ENCODE data around the gene WASF2.

Gene WASF2

DNA sequence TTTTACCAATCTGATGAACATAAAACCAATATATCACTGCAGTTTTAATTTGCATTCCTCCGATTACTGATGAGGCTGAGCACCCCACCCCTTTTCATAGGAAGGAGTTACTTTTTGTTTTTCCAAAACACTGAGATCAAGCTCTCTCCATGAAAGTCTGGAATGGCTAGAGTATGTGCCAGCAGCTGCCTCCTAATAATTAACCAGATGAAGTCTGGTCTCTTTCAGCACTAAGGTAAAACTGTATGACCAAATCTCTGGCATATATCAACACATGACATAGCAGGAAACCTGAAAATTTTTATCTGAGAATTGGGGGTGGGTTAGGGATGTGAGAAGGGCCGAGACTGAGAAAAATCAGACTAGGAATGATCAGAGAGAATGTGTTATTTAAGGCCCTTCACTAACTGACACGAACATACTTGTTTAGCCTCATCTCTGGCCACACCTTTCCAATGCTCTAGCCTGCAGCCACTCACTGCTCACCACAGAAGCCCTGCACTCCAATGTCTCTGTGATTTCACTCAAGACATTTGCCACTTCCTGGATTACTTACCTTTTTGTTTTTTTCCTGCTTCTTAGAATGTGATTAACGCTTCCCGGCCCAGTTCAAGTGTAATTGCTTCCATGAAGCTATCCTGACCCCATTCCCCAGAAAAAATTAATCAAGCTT lies 34.7 kb downstream of the WASF2 start:
- Histone ChIP-seq H3K4me2 (ENCODE audit: low read length) (no peak overlapping the region), H2AFZ (no peak overlapping the region), H3K4me3 (ENCODE audit: low read depth, low read length) (no peak overlapping the region), H3K79me2 (peaks cover 1% of the 10 kb centered on the region), H3K4me1 (no peaks in the 10 kb centered on the region), H3K27me3 (ENCODE audit: control insufficient read depth, insufficient read depth, low read length) (no peaks in the 10 kb centered on the region), H3K9me3 (ENCODE audit: control insufficient read depth, low read length) (no peaks in the 10 kb centered on the region), H3K27ac (no peak overlapping the region), H3K9ac (no peak overlapping the region), H3K36me3 (ENCODE audit: control insufficient read depth, insufficient read depth, low read length) (no peaks in the 10 kb centered on the region)
- TF ChIP-seq, protein P1, sequence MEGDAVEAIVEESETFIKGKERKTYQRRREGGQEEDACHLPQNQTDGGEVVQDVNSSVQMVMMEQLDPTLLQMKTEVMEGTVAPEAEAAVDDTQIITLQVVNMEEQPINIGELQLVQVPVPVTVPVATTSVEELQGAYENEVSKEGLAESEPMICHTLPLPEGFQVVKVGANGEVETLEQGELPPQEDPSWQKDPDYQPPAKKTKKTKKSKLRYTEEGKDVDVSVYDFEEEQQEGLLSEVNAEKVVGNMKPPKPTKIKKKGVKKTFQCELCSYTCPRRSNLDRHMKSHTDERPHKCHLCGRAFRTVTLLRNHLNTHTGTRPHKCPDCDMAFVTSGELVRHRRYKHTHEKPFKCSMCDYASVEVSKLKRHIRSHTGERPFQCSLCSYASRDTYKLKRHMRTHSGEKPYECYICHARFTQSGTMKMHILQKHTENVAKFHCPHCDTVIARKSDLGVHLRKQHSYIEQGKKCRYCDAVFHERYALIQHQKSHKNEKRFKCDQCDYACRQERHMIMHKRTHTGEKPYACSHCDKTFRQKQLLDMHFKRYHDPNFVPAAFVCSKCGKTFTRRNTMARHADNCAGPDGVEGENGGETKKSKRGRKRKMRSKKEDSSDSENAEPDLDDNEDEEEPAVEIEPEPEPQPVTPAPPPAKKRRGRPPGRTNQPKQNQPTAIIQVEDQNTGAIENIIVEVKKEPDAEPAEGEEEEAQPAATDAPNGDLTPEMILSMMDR (IDR thresholded peaks at IDR 0.05), result no peak

- no peak overlapping the region for H3K27ac ChIP-seq
Measured at GRCh38 chr1:27454610-27455009, 35.4 kb downstream of the WASF2 start.

GRCh38 chr1:27451343-27451742 lies 38.6 kb downstream of the WASF2 start:
- no peak overlapping the region for H3K4me2 ChIP-seq (ENCODE audit: low read length)
- no peak overlapping the region for H3K9ac ChIP-seq
- peaks cover 2% of the 10 kb centered on the region for H3K4me1 ChIP-seq
- no peaks in the 10 kb centered on the region for H3K27me3 ChIP-seq (ENCODE audit: control insufficient read depth, insufficient read depth, low read length)
- H3K4me3 ChIP-seq (ENCODE audit: low read depth, low read length), result no peak overlapping the region
- H3K36me3 ChIP-seq (ENCODE audit: control insufficient read depth, insufficient read depth, low read length), result no peaks in the 10 kb centered on the region
- H3K79me2 ChIP-seq, result peaks cover 2% of the 10 kb centered on the region
- TF ChIP-seq, protein P1 (IDR thresholded peaks at IDR 0.05), result no peak
- no peaks in the 10 kb centered on the region for H3K9me3 ChIP-seq (ENCODE audit: control insufficient read depth, low read length)
- no peak overlapping the region for H3K27ac ChIP-seq
- no peak overlapping the region for H2AFZ ChIP-seq

More at GRCh38 chr1:27454610-27455009, 35.4 kb downstream of the WASF2 start:
- TF ChIP-seq, protein P1 (IDR thresholded peaks at IDR 0.05), result no peak
- Histone ChIP-seq H3K4me1 (no peaks in the 10 kb centered on the region), H2AFZ (no peak overlapping the region), H3K36me3 (ENCODE audit: control insufficient read depth, insufficient read depth, low read length) (no peaks in the 10 kb centered on the region), H3K4me3 (ENCODE audit: low read depth, low read length) (no peak overlapping the region), H3K9me3 (ENCODE audit: control insufficient read depth, low read length) (no peaks in the 10 kb centered on the region), H3K4me2 (ENCODE audit: low read length) (no peak overlapping the region), H3K27me3 (ENCODE audit: control insufficient read depth, insufficient read depth, low read length) (no peaks in the 10 kb centered on the region), H3K79me2 (no peaks in the 10 kb centered on the region), H3K9ac (no peak overlapping the region)

DNA sequence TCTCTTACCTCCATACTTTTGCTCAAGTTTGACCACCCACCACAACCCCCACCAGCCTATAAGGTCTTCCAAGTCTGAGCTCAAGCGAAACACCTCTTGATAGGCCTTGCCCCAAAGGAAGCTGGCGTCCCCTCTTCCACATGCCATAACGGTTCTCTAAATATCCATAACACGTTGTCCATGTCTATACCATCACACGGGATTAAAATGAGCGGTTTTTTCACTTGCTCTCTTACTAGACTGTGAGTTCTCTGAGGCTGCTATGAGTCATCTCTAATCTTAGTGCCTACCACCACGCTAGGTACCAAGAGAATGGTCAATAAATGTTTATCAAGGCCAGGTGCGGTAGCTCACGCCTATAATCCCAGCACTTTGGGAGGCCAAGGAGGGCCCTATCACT lies 41.0 kb downstream of the WASF2 start:
- no peaks in the 10 kb centered on the region for H3K9me3 ChIP-seq (ENCODE audit: control insufficient read depth, low read length)
- H3K4me3 ChIP-seq (ENCODE audit: low read depth, low read length), result no peak overlapping the region
- H3K4me2 ChIP-seq (ENCODE audit: low read length), result no peak overlapping the region
- no peaks in the 10 kb centered on the region for H3K36me3 ChIP-seq (ENCODE audit: control insufficient read depth, insufficient read depth, low read length)
- H3K79me2 ChIP-seq, result peaks cover 3% of the 10 kb centered on the region
- TF ChIP-seq, protein P1 (IDR thresholded peaks at IDR 0.05), result no peak
- H3K4me1 ChIP-seq, result peaks cover 2% of the 10 kb centered on the region
- H3K27me3 ChIP-seq (ENCODE audit: control insufficient read depth, insufficient read depth, low read length), result no peaks in the 10 kb centered on the region
- H3K27ac ChIP-seq, result no peak overlapping the region
- H2AFZ ChIP-seq, result no peak overlapping the region
- H3K9ac ChIP-seq, result no peak overlapping the region

DNA sequence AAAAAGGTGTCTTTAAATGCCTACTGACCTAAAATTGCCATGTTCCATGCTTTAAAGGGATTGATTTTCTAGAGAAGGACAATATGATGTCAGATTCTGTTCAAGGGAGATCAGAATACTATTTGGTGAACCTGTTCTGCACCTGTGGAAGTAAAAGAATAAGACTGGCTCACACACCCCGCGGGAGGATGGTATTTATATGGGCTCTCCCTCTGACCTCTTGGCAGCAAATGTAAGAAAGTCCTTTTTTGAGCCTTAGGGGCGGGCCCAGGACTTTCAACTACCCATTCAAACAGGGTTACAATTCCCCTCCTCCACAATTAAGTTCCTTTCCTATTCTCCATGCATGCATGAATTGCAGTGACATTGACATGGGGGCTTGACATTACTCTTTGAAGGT lies 42.1 kb downstream of the WASF2 start:
- Histone ChIP-seq H3K27me3 (ENCODE audit: control insufficient read depth, insufficient read depth, low read length) (no peaks in the 10 kb centered on the region), H3K79me2 (peaks cover 3% of the 10 kb centered on the region), H3K9ac (no peak overlapping the region), H2AFZ (no peak overlapping the region), H3K27ac (no peak overlapping the region), H3K4me2 (ENCODE audit: low read length) (no peak overlapping the region), H3K36me3 (ENCODE audit: control insufficient read depth, insufficient read depth, low read length) (no peaks in the 10 kb centered on the region), H3K4me3 (ENCODE audit: low read depth, low read length) (no peak overlapping the region), H3K4me1 (peaks cover 2% of the 10 kb centered on the region), H3K9me3 (ENCODE audit: control insufficient read depth, low read length) (no peaks in the 10 kb centered on the region)
- TF ChIP-seq, protein P1 (IDR thresholded peaks at IDR 0.05), result no peak

Measured in parathyroid adenoma (tissue), 2 donors.